ENCODE results near the gene SIK1.
"Not testable (repeated sequence)": the region's sequence is repeated elsewhere in the genome, so short reads cannot be mapped to it uniquely, and the experiment has no call there.

Gene SIK1

DNA sequence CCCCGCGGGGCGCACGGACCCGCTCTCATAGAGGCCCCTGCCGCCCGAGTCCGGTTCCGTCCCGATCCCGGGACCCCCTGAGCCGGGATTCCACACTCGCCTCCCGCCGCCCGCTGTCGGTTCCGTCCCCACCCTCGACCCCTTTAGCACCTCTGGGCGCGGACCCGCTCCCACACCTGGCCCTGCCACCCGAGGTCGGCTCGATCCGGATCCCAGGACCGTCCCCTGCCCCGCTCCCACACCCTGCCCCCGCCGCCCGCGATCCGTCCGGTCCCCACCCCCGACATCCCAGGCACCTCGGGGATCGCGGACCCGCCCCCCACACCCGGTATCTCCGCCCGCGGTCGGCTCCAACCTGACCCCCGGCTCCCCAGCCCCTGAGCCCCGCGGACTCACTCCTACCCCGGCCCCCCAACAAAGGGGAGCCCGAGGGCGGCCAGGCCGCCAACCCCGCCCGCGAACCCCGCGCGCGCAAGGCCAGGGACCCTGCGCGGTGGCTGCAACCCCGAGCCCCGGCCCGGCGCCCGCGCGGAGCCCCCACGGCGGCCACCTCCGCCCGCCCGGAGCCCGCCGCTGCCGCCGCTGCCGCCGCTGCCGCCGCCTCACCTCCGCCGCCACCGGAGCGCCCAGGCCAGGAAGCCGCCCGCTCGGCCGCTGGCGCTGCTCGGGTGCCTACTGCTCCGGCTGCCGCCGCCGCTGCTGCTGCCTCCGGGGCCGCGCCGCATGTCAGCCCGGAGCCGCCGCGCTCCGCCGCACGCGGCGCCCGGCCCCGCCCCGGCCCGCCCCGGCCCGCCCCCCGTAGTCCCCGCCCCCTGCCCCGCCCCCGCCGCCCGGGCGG, at the start of gene SIK1:
TSS of gene SIK1 (minus strand) at position 728 of the 838 bp plus-strand sequence. CDS start 953 bp downstream, outside the sequence.
- DNase-seq (ENCODE audit: low read depth) = not testable (repeated sequence)

DNA sequence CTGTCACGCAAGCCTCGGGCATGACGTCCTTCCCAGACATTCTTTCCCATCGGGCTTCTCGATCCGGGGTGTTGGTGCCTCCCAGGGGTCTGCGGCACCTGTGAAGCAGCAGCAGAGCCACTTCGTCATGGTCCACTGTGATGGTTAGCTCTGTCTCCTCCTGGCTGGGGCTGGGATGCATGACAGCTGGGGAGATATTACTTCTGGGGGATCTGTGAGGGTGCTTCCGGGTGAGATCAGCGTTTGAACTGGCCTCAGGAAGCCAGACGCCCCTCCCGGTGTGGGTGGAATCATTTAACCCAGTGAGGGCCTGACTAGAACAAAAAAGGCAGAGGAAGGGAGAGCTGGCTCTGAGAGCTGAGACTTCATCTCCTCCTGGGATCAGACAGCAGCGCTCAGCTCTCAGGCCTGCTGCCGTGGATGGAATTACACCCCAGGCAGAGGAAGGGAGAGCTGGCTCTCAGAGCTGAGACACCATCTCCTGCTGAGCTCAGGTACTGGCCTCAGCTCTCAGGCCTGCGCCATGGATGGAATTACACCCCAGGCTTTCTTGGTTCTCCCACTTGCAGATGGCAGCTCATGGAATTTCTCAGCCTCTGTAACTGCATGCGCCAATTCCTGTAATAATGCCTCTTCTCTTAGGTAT, 44.8 kb upstream of the SIK1 start:
- DNase-seq (ENCODE audit: low read depth) = not testable (repeated sequence)

DNA sequence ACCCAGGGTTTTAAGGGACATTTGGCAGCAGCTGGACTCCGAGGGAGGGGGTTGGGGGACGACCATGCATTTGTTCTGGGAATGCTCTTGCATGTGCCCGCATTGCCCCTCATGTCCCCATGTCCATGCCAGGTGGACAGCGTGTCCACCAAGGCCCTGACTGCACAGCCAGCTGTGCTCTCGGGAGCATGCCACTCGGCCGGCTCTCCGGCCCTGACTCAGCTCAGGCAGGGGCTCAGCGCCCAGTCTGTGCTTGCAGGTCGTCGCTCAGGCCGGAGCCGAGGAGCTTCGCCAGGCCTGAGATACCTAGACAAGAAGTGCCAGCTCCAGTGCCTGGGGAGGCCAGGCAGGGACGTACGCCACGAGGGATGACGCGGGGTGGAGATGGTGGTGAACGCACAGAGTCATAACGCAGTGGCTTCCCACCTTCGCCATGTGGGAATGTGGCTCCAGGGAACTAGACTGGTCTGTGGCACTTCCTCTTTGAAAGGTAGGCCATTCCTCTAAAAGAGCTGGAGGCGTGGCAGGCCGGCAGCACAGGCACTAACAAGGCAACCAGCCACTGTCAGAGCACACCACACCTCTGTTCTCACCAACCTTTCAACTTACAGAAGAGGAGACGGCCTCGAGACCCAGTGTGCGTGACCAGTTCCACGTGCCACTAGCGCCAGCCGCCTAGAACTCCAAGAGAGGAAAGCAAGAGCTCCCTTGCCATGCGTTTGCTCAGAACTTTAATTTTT, 43.0 kb upstream of the SIK1 start:
- DNase-seq (ENCODE audit: low read depth) = not testable (repeated sequence)

DNA sequence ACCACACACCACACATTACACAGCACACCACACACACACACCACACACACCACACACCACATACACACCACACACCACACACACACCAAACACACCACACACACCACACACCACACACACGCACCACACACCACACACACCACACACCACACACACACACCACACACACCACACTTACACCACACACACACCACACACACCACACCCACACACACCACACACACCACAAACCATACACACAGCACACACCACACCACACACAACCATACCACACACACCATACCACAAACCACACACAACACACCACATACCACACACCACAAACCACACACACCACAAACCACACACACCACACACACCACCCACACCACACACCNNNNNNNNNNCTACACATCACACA, 40.9 kb upstream of the SIK1 start:
- DNase-seq (ENCODE audit: low read depth) = no peak

DNA sequence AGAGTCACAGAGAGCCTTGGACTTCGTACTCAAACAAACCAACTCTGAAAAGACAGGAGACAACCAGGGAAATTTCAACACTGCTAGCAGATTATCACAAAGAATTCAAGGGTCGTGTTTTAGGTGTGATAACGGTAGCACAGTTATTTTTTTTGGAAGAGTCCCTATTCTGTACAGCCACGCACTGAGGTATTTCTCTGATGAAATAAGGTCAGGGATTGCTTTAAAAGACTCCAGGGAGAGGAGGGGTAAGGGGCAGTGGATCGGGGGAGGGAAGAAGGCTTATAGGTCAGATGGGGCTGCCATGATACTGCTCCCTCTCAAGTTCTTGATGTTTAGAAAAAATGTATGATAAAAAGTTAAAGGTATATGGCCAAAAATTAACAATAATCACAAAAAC, 38.2 kb upstream of the SIK1 start:
- not testable (repeated sequence) for DNase-seq (ENCODE audit: low read depth)

DNA sequence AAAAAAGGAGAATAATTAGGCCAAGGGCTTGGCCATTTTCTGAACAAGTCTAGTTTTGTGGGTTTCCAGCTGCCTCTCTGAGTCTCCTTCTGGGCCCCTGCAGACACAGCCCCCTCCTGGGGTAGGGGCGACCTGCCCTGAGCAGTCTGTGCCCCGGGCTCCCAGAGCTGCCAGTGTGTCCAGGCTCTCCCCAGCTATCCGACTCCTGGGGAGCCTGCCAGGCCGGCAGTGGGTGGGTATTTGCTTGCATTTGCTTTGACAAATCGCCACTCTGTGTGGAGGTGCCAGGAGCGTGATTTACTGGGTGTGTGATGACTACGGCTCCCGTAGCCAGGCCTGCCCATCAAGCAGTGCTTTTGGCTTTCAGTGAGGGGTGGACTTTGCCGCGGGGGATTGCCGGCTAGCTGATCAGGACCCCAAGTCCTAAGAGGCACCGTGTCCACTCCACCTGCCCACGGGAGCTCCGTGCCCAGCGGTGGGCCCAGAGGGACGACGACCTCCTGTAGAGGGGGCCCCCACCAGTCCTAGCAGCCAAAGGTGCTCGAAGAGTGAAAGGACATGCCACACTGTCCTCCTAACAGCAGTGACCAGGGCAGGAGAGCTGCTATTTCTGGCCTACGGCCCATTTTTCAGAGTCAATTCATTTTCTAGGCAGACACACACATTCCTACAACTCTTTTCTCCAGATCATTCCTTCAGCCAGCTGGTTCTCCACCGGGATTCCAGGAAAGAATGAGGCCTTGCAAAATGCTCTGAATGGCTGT, 36.7 kb upstream of the SIK1 start:
- not testable (repeated sequence) for DNase-seq (ENCODE audit: low read depth)

DNA sequence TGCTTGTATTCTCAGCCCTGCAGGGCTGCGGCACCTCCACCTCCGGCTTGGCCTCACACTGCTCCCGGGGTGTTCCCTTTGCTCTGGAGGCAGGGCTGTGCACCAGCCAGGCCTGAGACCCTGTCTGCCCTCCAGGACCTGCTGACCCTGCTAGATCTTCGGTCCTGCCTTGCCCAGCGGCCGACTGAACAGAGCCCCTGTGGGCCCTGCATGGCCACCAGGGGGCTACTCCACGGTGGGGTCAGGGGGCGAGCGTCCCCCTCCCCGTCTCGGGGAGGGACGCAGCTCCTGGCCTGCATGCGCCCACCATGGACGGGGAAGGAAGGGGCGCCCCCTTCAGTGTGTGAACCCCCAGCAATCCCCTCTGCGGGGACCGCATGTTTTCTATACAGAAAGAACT, 36.0 kb upstream of the SIK1 start:
- DNase-seq (ENCODE audit: low read depth) = not testable (repeated sequence)

DNA sequence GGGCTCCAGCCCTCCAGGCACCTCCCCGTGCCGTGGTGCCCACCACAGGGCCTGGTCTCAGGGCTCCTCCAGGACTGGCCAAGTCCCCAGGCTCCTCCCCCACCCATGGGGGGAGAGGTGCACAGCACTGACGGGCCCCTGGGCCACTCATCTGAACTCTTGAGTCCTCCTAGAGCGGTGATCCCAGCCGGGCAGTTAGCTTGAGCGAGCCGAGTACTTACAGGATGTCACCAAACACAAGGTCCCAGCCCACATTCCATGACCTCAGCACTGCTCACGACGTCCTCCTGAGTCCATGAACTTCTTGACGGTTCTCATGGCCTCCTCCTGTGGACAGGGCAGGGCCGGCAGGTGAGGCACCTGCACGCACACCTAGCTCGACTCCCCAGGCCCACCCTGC, 33.5 kb upstream of the SIK1 start:
- not testable (repeated sequence) for DNase-seq (ENCODE audit: low read depth)

DNA sequence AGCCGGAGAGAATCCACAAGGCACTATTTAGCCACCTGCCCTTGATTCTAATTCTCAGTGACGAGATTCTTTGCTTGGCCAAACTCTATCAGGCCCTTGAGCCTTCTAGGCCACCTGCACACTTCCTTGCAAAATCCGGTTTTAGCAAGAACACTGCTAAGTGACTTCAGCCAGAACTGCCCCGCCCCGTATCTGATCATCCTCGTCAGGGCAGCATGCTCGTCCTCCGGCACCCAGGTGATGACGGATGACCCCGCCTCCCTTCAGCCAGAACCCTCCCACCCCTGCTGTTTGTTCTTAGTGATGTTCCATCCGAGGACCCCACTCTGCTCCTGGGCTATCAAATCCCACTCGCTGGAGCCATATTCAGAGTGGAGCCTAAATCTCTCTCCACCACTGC, 32.1 kb upstream of the SIK1 start:
- DNase-seq (ENCODE audit: low read depth) = not testable (repeated sequence)

DNA sequence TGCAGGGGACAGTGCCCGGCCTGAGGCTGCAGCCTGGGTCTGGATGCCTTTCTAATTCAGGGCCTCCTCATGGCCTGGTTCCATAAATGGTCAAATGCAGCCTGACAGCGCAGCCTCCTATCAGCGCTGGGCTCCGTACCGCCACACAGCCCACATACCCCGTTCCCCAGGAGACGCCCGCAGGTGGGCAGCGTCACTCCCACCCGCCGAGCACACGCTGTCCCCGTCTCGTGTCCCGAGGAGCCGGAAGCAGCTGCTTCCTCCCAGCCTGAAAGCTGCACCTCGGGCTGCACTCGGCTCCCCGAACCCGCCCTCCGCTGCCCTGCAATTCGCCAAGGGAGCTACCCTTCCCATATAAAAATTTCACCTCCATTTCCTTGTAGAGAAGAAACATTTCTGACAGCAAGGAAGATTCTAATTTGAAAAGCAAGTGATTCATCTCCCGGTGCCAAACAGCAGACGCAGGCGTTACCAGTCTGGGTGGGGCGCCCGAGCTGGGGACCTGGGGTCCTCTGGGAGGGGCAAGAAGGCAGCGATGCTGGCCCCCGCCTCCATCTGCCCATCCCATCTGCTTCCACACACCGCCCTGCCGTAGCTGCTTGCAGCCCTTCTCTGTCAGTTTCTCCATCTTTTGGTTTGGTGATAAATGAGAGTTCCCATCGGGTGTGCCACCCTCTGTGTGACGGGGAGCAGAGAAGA, 29.8 kb upstream of the SIK1 start:
- not testable (repeated sequence) for DNase-seq (ENCODE audit: low read depth)

DNA sequence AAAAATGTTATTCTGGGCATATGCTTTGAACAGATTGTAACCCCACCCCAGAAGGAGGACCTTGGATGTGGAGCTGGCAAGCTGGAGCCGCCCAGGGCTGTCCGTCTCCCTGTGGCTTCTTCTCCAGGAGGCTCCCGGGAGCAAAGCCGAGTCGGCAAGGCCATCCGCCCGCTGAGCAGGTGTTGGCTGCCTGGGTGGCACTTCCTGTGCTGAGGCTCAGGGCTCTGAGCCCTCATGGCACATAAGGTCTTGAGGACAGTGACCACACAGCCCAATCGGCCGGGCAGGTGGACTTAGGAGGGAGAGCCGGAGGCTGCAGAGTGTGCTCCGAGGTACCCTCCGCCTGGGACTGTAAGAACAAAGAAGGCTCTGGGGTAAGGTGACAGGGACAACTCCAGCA, 28.8 kb upstream of the SIK1 start:
- not testable (repeated sequence) for DNase-seq (ENCODE audit: low read depth)

DNA sequence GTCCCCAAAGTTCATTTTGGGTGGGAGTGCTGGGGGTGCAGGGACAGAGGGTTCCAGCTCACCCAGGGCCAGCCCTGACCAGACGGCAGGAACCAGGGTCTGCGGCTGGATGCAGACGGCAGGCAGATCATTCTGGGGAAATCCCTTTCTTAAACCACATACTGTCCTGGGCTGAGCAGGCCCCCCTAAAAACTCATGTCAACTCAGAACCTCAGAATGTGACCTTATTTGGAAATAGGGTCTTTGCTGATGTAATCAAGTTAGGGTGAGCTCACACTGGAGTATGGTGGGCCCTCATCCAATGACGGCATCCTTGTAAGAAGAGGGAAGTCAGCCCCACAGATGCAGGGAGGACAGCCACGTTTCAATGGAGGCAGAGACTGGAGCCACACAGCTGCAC, 27.2 kb upstream of the SIK1 start:
- DNase-seq (ENCODE audit: low read depth) = not testable (repeated sequence)

DNA sequence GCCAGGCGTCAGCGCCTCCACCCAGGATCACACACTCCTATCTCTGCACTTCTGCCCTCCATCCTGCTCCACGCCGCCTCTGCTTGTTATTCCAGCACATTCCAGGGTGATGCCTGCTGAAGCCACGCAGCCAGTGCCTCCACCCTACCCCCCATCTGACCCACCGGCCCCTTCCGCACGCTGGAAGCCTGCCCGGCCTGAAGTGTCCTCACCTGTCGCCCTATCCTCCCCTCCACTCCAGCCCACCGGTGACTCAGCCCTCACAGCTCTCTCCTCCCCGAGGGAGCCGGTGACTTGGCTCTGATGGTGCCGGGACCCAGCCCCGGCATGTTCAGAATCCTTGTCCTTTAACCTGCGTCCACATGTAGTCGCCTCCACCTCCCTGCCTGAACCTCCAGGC, 24.9 kb upstream of the SIK1 start:
- not testable (repeated sequence) for DNase-seq (ENCODE audit: low read depth)

DNA sequence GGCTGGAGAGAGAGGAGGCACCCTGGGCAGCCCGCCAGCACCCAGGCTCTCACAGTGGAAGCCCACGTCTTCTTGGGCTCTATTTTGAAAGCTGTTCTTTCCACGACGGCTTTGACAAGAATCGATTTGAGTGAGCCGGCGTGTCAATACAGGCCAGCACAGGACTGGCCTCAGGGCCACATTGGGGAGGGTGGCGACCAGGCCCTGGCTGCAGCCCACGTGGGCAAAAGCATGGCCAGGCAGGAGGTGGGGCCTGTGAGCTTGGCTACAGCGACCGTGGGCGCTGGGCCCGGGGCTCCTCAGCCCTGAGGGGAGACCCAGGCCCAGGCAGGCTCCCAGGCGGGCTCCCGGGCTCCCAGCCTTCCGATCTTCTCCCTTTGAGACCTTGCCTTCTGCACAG, 23.4 kb upstream of the SIK1 start:
- not testable (repeated sequence) for DNase-seq (ENCODE audit: low read depth)

DNA sequence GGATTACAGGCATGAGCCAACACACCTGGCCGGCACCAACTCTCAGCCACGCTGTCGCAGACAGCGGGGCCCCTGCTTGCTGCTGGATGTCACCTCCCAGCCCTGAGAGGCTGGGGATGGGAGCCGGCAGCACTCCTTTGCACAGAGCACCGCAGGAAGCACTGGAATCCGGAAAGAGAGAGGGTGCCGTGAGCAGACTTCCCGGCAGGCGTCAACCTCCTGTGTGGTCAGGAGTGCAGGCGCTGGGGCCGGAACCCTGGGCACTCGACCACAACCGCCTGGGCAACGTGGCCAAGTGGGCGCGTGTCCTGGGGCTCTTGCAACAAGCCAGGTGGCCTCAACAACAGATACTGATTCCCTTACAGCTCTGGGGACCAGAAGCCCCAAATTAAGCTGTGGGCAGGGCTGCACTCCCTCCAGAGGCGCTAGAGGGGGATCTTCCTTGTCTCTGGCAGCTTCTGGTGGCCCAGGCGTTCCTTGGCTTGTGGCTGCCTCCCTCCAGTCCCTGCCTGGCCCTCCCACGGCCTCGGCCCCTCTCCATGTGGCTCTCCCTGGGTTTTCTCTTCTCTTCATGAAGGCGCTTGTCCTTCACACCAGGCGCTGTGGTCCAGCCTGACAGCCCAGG, 20.5 kb upstream of the SIK1 start:
- not testable (repeated sequence) for DNase-seq (ENCODE audit: low read depth)

DNA sequence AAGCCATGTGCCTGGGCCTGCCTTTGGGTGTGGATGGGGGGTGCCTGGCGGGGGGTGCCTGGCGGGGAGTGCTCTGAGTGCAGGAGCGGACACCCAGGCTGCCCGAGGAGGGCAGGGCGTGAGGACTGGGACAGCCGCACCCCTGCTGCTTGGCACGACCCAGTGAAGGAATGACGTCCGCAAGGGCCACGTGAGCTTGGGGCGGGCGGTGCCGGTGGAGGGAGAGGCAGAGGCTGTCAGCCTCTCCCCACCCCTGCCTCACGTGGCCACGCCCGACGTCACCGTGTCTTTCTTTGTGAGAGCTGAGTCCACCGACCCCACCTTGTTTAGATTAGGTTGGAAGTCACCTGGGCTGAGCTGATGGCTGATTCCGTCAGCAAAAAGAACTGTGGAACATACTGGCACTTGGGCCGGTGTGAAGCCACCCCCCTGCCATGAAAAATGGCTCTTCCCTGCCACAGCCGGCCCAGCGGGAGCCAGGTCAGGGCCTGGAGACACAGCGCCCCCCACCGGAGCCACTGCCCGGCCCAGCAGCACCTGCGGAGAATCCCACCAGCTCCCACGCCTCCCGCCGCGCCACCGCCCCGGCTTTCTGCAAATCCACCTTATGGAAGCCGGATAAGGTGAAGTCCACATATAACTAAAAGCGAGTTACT, 19.5 kb upstream of the SIK1 start:
- not testable (repeated sequence) for DNase-seq (ENCODE audit: low read depth)

DNA sequence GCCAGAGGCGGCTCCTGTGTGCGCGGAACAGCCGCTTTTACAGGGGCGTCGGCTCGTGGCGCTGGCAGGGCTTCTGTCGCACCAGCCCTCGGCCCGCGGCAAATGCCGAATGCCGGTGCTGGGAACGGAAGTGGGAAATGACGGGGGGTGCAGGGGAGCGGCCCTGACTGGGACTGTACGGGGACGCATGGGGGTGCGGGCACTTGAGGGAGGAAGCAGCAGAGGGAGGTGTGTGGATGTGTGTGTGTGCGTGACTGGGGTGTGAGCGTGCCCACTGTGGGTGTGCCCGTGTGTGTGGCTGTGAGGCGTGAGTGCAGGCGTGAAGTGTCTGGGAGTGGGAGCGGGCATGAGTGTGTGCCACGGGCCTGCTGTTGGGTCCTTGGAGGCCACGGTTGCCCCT, 17.6 kb upstream of the SIK1 start:
- DNase-seq (ENCODE audit: low read depth) = not testable (repeated sequence)

DNA sequence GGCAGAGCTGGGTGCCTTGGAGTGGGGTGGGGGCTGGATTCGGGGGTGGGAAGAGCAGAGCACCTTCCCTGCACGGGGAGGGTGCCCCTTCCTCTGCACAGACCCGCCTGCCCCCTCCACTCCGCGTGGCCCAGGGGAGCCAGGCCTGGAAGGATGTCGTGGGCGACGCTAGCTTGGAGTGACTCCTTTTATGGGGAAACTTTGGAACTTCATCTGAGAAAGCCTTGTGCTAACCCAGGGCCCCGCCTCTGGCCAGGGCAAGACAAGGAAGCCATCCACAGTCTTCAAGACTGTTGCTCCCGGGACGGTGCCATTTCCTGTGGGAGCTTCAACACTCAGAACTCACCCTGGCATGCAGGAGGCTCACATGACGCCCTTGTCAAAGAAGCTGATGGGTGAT, 15.6 kb upstream of the SIK1 start:
- DNase-seq (ENCODE audit: low read depth) = not testable (repeated sequence)

DNA sequence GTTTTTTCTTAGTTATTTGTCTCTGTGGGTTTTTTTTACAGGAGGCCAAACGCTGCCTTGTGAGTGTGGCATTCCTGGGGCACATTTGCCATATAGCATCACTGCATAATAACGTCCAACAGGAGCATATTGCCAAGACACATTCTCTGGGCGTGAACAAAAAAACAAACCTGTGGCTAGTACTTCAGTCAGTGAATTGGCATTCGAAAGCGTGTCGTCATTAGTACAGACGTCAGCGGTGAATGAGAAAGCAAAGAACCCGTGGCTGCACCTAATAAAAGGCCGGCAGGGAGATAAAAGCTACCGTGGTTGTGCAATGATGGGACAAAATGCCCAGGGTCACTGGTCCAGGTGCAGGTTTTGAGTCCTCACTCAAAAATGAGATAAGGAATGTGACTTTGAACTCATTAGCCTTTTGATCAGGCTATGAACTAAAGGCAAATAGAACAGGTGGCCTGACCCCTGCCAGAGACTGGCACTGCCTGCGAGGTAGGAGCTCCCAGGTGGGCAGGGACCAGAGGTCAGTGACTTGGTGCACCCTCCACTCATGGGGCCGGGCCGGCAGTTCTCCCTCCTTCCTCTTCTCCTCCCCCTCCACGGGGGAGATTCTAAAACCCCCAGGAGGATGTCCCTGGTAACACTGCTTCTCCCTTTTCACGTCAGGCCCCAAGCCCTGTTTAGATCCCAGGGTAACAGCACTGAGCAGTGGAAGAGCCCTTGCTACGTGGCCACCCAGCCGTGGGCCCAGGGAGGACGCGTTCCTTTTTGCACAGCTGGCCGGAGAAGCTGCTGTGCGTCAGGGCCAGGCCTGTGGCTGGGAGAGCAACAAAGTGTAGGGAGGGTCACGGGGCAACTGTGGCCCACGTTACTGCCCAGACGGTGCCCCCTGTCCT, 14.2 kb upstream of the SIK1 start:
- DNase-seq (ENCODE audit: low read depth) = not testable (repeated sequence)

Measured in activated T-helper 9 cell treated with anti-CD3 and anti-CD28 coated beads, Interleukin-2, amount 50 U/mL, for 16 hours (primary cell).